SH-SY5Y (cell line): Measurements from ENCODE around the gene TTN.

Source experiments
- GATA2 ChIP-seq: IDR thresholded peaks from 2 replicates; pipeline ENCODE4 v1.6.1; 2011; ENCODE audit warnings: mild to moderate bottlenecking, low read depth, low read length
- GATA3 ChIP-seq: IDR thresholded peaks from 2 replicates; pipeline ENCODE4 v1.6.1; 2011; ENCODE audit warnings: low read depth, mild to moderate bottlenecking, low read length, moderate library complexity

- TF ChIP-seq GATA2 (no peak), GATA3 (no peak)
These were observed 309.1 kb downstream of the TTN start for GRCh38 chr2:178498137-178498536.
